Activated CD4-positive, alpha-beta T cell treated with anti-CD3 and anti-CD28 coated beads, Interleukin-2, amount 50 U/mL, for 16 hours (primary cell): ENCODE results near the gene GALNT10.

Experiments
- DNase-seq: peaks from one replicate; pipeline ENCODE4 v3.0.0-alpha.2; 2020

Gene GALNT10

DNA sequence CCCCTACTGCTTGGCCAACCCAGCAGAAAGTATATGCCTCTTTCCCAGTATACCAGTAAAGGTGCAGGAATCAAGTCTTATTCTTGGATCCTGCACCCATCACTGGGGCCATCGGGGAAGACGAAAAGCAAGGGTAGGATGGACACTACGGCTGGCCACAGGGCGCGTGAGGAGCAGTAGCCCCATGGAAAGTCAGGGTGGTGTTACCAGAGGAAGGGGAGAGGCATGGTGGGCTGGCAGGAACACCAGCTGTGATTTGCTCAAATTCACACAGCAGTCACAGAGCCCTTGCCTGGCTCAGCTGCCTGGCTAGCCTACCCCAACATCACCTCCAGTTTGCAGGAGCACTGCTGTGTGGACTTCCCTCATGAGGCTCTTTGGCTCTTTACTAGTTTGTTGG is 220.8 kb downstream of the GALNT10 start:
- DNase-seq, result no peak

DNA sequence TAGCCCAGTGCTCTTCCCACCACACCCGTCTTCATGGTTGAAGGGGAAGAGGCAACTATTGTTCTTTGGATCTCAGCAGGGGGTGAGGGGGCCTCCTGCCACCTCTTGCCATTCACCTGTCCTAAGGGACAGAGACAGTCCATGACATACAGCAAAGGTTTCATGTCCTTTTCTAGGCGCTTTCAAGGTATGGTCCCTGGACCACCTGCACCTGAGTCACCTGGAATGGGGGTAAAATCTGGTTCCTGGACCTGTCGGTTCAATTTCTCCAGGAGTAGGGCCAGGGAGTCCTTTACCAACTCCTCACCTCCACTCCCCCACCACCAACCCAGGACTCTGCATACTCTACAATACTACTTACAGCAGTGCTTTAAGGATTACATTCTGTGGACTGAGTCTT is 221.8 kb downstream of the GALNT10 start:
- no peak for DNase-seq

DNA sequence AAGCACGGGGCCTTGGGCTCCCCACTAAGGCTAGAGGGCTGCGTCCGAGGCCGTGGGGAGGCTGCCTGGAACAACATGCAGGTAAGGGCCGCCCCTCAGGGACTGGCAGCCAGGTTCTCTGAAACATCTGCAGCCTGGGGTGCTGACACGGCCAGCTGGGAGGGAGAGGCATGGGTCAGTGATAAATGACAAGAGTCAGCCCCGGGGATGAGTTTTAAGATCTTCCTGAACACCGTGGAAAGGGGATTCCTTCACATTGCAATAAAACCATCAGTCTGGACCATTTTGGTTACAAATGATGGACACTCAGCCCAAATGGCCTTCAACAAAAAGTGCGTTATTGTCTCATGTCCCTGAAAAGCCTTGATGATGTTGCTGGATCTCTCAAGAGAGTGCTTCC is 222.4 kb downstream of the GALNT10 start:
- DNase-seq, result no peak

DNA sequence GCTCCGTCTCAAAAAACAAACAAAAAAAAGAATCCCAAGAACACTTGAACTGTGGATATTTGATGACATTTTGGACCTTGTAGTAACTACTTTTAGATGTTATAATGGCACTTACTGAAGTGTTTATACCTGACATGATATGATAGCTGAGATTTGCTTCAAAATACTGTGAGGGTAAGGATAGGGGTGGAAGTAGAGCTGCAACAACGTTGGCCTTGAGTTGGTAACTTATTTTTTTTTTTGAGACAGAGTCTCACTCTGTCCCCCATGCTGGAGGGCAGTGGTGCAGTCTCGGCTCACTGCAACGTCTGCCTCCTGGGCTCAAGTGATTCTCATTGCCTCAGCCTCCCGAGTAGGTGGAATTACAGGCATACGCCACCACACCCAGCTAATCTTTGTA is 224.6 kb downstream of the GALNT10 start:
- DNase-seq, result no peak

DNA sequence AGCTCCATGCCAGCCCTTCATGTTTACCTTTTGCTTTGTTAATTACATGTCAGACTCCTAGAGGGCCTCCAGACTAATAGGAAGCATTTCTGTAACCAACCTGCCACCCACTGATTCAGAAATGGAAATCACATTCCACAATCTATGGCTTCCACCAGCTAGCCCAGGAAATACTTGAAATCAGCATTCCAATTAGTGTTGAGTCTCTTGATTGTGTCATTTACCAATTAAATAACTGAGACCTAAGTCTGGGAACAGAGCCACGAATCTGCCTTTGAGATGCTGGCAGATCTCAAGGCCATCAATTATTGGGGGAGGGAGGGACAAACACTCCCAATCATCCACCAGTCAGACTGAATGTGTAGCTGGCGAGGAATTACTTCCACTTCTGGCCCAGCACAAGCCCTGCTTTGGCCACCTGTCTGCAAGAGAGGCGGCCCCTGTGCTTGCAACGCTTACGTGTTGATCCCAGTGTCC is 227.8 kb downstream of the GALNT10 start:
- DNase-seq, result no peak

DNA sequence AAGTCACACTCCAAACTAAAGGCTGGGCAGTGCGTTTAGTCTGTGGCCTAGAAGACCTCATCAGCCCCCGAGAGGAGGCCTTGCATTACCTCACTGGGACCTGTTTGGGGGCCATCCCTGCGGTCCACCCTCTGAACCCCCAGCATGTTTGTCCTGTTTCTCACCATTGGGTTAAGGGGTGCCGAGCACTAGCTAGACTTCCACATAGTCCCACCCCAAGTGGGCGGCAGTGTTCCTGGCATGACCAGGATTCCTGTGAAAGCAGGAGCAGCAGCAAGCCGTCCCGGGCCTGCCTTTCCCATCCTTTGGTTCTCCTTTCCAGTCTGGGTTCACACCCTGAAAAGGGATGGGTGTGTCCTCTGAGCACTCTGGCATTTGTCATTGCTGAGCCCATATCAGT is 228.7 kb downstream of the GALNT10 start:
- no peak for DNase-seq

DNA sequence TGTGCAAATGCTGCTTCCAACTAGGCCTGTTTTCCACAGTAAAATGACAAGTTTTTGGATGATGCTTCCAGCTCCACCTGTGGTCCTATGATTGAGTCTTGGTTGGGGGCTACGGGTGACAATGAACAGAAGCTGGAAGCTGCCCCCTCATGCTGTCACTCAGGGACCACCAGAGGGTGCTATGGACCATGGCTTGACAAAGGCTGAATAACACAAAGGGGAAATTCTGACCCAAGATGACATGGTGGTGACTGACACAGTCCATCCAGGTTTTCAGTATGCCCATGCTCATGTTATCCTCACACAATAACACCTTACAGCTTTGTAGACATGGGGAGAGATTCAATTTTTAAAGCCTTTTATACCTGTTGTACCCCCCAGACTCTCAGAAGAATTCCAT is 231.3 kb downstream of the GALNT10 start:
- DNase-seq, result no peak

DNA sequence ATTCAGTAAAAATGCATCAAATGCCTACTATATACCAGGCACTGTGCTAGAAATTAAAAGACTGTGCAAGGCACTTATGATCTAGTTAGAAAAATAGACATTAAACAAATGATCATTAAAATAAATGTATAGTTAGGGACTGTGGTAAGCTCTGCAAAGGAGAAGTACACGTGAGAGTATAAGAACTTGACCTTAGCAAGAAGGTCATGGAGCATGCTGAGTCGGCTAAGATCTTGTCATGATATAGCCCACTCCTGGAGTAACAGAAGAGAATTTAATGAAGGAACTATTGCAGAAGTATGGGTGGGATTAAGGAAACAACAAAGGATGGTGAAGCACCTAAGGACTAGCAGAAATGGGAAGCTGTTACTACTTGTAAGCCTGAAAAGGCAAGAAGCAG is 231.8 kb downstream of the GALNT10 start:
- no peak for DNase-seq

DNA sequence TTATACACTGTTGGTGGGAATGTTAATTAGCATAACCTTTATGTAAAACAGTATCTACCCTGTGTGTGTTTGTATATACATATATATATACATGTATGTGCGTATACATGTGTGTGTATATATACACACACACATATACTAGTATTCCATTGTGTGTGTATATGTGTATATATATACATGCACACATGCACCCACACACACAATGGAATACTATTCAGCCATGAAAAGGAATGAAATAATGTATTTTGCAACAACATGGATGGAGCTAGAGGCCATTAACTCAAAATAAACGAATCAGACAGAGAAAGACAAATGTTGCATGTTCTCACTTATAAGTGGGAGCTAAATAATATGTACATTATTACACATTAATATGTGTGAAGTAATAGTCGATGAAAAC is 237.7 kb downstream of the GALNT10 start:
- no peak for DNase-seq

DNA sequence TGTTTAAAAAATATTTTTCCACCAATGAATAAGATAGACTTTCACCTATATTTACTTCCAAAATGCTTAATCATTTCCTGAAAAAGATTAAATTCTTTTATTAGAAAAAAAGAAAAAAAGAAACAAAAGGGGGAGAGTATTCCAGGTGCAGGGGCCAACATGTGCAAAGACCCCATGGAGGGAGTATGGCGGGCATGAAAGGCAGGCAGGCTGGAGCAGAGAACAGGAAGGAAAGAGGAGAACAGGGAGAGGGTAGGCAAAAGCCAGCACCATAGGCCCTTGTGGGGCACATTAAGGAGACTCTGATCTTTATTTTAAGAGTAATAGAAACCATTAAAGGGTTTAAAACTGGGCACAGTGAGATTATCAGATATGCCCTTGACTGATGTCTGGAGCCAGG is 238.8 kb downstream of the GALNT10 start:
- DNase-seq, result no peak

DNA sequence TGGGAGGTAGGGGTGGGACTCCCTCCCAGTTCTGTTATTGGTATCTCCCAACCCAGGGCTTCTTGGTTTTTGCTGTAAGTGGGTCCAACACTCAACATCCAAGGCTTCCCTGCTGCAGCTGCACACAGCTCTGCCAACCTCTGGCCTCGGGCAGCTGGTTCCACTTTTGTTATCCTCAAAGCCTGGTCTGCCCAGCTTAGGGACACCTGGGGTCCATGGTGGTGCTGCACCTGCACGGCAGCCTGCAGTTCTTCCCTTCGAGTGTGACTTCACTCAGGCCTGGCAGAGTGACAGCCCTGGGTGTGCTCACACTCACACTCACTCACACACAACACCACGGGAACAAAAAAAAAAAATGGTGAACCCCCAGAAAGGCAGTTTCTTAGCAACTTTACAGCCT is 239.9 kb downstream of the GALNT10 start:
- DNase-seq, result no peak

DNA sequence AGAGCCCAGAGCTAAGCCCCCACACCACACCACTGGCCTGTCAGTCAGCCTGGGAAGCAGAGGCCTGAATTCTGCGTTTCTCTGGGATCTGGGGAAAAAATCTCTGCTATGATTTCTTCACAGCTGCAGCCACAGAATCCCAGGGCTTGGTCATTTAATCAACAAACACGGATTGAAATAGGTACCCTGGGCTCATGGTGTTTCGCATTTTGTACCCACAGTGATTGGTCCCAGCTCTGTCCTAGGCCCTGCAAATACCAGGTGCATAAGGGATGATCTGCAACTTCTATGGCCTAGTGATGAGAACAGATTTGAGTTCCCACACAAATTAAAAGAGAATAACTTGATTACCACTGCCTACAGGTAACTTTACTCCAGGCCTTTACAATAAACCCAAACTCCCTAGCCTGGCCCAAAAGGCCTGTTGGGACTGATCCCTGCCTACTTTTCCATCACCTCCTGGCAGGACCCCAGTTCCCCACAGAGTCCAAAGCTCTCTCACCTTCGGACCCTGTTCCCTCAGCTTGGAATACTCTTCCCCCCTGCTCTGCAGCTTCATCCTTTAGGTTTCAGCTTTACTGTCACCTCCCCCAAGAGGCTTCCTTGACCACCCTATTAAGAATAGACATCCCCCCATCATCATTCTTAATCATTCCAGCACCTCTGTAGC is 240.6 kb downstream of the GALNT10 start:
- DNase-seq, result no peak

DNA sequence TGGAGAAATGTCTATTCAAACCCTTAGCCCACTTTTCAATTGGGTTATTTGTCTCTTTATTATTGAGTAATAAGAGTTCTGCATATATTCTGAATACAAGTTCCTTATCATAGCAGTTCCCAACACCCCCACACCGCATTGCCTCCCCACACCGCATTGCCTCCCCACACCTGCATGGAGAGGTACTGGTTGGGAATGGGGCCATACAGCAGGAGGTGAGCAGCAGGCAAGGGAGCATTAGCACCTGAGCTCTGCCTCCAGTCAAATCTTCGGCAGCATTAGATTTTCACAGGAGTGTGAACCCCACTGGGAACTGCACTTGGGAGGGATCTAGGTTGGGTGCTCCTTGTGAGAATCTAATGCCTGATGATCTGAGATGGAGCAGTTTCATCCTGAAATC is 244.7 kb downstream of the GALNT10 start:
- no peak for DNase-seq

DNA sequence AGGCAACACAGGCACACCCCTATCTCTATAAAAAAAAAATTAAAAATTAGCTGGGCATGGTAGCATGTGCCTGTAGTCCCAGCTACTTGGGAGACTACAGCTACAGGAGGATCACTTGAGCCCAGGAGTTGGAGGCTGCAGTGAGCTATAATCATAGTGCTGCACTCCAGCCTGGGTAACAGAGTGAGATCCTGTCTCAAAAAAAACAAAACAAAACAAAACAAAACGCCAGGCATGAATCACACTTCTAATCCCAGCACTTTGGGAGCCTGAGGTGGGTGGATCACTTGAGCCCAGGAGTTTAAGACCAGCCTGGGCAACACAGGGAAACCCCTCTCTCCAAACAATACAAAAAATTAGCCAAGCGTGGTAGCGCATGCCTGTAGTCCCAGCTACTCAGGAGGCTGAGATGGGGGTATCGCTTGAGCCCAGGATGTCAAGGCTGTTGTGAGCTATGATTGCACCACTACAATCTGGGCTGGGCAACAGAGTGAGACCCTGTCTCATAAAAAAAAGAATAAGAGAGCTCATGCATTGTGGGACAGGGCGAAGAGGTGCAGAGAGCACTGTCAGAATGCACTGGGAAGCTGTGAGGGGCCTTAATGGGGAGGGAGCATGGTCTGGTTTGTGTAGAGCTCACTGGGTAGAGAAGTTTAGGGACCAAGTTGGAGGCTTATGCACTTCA is 246.9 kb downstream of the GALNT10 start:
- no peak for DNase-seq

DNA sequence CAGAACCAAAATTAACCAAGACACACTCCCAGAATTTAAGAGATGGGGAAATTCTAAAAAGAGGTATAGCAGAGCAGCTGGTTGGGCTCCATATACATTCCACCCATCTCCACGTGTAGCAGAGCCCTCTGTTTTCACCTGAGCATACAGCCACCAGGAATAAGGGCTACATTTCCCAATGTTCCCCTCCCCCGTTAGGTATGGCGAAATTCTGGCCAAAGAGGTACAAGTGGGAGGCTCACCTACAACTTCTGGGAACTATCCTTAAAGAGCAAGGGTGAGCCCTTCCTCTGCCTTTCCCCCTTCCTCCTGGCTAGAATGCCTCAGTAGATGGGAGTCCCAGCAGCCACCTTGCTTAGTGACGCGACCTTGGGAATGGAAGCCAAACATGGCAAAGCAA is 250.0 kb downstream of the GALNT10 start:
- DNase-seq, result no peak

DNA sequence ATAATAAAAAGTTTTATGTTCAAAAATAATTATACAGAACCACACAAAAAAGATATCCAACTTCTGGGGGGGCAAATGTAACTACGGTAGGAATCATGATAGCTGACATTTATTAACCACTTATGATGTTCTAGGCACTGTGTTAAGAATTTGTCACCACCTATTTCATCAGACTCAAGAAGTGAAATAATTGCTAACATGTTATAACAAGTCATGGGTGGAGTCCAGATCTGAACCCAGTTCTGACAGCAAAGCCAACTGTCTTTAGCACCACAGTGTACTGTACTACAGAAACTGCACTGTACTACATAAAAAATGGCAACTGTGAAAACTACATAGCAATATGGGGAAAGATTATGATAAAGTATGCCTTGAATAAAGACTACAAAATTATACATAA is 252.3 kb downstream of the GALNT10 start:
- DNase-seq, result no peak

DNA sequence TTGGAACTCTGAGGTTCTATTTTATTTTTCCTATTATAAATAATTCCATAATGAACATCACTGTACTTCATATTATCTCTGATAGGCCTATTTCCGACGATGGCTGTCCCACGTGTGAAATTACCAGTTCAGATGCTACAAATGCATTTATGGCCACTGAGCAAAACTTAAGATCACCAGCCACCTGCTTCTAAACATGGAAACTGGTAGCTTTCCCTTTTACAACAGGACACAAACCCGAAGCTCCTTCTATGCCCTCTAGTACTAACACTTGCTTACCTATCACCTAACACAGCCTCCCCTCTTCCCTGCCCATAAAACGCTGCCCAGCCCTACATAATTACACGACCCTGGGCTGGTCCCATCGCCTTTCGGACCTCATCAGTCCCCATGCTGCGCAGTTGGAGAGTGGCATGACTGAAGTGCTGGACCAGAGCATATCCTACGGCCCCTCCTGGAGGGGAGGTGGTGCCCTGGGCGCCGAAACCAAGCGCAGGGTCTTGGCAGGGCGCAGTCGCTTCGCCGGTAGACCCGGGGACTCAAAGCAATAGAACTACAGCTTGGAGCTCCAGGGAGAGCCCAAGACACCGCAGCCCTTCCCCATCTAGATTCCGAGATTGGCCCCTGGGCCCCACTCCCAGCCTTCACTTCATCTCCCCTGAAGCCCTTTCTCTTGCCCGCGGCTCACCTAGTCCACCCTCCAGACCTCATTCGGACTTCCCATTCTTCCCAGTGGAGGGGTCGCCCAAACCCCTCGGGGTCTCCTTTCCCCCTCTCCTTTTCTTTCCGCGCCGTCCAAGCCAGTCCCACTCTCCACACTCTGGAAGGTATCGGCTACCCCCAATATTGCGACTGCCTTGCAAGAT is 254.3 kb downstream of the GALNT10 start:
- peak; percentile 6 for DNase-seq

DNA sequence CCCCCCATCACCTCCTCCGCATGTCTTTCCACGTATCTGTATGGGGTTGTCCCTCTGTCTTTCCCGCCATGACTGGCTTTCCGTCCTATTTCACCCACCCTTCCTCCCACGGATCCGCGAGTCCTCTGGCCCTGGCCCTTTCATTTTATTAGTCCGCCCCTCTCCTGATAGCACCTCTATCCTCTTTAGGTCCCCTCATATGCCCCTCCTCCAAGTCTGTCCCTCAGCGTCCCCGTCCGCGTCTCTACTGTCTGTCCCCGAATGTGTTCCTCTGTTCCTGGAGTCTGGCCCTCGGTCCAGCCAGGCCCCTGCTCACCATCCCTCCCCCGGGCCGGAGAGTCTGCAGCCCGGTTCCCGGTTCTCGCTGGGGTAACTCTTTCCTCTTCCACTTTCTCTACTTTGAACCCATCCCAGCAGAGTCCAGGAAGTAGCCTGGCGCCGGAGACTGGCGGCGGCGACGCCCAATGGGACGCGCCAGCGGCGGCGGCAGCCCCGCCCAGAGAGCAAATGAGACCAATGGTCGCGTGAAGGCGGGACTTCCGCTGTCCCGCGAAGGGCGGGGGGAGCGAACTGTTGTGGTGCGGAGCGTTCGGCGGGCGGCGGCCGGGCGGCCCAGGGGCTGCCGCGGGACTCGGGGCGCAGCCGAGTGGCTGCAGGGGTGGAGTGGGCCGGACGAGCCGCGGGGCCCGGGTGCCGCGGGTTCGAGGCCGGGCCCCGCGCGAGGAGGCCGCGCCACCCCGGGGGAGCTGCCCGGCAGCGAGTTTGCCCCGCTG is 255.1 kb downstream of the GALNT10 start, which contains the start of gene SAP30L:
SAP30L (plus strand) TSS at position 576 of the 773 bp plus-strand sequence. CDS start 608 bp downstream, outside the sequence.
- DNase-seq, result peak; percentile 97

DNA sequence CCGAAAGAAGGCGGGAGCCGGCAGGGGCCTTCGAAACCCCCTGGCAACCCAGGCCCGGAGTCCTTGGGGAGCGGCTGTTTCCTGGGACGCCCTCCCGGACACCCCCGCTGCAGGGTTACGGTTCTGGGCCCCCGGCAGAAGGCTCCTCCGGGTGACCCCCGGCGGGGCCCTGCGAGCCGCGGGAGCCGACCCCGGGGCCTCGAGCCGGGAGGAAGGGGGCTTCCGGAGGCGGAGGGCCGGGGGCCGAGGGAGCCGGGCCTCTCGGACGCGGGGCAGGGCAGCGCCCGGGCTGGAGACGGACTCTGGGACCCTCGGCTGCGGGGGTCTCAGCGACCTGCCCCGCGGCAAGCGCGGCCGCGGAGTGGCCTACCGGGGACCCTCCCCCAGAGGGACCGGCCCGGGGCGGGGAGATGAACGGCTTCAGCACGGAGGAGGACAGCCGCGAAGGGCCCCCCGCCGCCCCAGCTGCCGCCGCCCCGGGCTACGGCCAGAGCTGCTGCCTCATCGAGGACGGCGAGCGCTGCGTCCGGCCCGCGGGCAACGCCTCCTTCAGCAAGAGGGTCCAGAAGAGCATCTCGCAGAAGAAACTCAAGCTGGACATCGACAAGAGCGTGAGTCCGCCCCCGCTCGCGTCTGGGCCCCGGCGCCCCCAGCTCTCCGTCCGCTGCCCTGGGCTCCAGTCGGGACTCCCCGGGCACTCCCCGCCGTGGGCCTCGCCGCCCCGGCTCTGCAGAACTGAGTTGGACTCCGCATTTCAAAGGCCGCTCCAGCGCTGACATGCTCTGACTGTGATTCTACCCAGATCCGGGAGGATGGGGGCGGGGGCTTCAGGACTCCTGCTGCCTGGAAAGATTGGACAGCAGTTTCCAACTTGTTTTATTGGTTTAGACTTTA is 255.9 kb downstream of the GALNT10 start:
- peak; percentile 32 for DNase-seq

DNA sequence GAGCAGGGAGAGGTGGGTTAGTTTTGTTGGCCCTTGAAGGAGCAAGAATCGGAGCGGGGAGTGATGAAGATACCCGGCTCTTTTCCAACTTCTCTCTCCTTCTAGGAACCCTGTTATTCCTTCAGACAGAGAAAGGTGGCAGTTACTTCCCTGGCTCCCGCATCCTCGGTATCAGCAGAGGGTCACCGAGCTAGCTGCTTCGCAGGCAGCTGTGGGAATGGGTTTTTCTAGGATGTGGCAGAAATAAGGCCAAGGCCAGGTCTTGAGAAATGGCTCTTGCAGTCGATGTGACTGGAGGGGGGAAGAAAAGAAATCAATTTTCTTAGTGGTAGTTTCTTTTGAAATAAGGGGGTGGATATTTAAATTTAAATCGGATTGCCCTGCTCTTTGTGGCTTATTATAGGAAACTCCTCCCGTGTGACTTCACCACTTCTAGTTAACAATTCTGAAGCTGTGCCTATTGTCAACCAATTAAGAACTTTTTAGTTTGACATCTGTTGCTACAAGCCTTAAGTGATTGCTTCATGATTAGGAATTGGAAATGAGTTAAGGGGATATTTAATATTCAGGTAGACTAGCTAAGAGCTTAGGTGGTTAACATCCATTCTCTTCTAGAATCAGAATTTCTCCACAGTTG is 256.7 kb downstream of the GALNT10 start:
- DNase-seq, result no peak

DNA sequence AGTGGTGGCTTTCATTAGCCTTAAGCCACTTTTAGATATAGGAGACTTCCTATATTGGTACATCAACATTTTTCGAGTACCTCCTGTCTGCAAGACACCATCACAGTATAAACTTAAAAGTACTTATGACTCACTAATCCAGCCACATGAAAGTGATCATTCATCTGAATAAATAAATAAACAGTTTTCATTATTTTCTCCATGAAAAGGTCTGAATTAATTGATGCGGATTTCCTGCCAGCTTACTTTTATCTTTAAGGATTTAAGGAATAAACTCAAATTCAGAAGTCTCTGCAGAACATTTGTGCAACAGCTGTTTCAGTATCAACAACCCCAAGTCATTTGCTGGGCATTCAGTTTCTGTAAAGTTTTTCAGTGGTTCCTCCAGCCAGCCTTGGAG is 259.3 kb downstream of the GALNT10 start:
- DNase-seq, result no peak
